BLaER1 treated with 17β-estradiol and CSF1 and Interleukin-3, amounts not matched to agents 10 nM and 100 nM (cell line): ENCODE data around the gene RCOR1.
A peak's percentile ranks its signal among the peaks of the same experiment; 100 is the strongest.

Source experiments
- H3K27ac ChIP-seq, 11 experiments: shearing (Covaris generic); formaldehyde crosslinking; 2 replicates each; pipeline ENCODE4 v1.8.1; 2022
- H3K27me3 ChIP-seq, 11 experiments: shearing (Covaris generic); formaldehyde crosslinking; 2 replicates each; pipeline ENCODE4 v1.8.1; 2022
- H3K36me3 ChIP-seq, 11 experiments: shearing (Covaris generic); formaldehyde crosslinking; 2 replicates each; pipeline ENCODE4 v1.8.1; 2022
- H3K4me1 ChIP-seq, 10 experiments: shearing (Covaris generic); formaldehyde crosslinking; 2 replicates each; pipeline ENCODE4 v1.8.1; 2022
- H3K4me2 ChIP-seq, 11 experiments: shearing (Covaris generic); formaldehyde crosslinking; 2 replicates each; pipeline ENCODE4 v1.8.1; 2022
- H3K4me3 ChIP-seq, 10 experiments: shearing (Covaris generic); formaldehyde crosslinking; 2 replicates each; pipeline ENCODE4 v1.8.1; 2022
- H3K9ac ChIP-seq, 11 experiments: shearing (Covaris generic); formaldehyde crosslinking; 2 replicates each; pipeline ENCODE4 v1.8.1; 2022
- H3K9me3 ChIP-seq, 11 experiments: shearing (Covaris generic); formaldehyde crosslinking; replicated peaks in 1 of 11; 2 replicates each; pipeline ENCODE4 v1.8.1; 2022
- H4K20me1 ChIP-seq, 11 experiments: shearing (Covaris generic); formaldehyde crosslinking; 2 replicates each; pipeline ENCODE4 v1.8.1; 2022
- Cebpa-rat ChIP-seq, 11 experiments: shearing (Covaris generic); IDR thresholded peaks; 2 replicates each; pipeline ENCODE4 v1.8.1; 2022

Gene RCOR1

GRCh38 chr14:102733326-102733725, 140.9 kb downstream of the RCOR1 start:
- Histone ChIP-seq H3K4me3 (no peak overlapping the region), H3K4me1 (peaks cover 0 to 14% (median 0%) of the 10 kb centered on the region in 10 experiments; a peak in 4 of 20 replicates), H3K9me3 (no peaks in the 10 kb centered on the region), H3K4me2 (no peak overlapping the region), H3K27ac (no peak overlapping the region), H3K27me3 (no peaks in the 10 kb centered on the region), H3K9ac (no peak overlapping the region), H3K36me3 (peaks cover 53 to 100% (median 75%) of the 10 kb centered on the region in 11 experiments), H4K20me1 (peaks cover 7 to 79% (median 37%) of the 10 kb centered on the region in 11 experiments; a peak in 19 of 22 replicates)
- TF ChIP-seq Cebpa-rat (IDR thresholded peaks at IDR 0.05), result no peak

- H3K36me3 ChIP-seq, result peaks cover 42 to 94% (median 67%) of the 10 kb centered on the region in 11 experiments
- H4K20me1 ChIP-seq, result peaks cover 4 to 74% (median 34%) of the 10 kb centered on the region in 11 experiments; a peak in 17 of 22 replicates
- H3K4me3 ChIP-seq, result no peak overlapping the region
- no peak overlapping the region for H3K9ac ChIP-seq
- H3K27ac ChIP-seq, result no peak overlapping the region
- no peak for TF ChIP-seq Cebpa-rat (IDR thresholded peaks at IDR 0.05)
- peaks cover 0 to 14% (median 0%) of the 10 kb centered on the region in 10 experiments; a peak in 4 of 20 replicates for H3K4me1 ChIP-seq
- no peaks in the 10 kb centered on the region for H3K27me3 ChIP-seq
- peaks cover 0 to 3% (median 0%) of the 10 kb centered on the region in 11 experiments; a peak in 3 of 22 replicates for H3K9me3 ChIP-seq
- no peak overlapping the region for H3K4me2 ChIP-seq
Measured at GRCh38 chr14:102734436-102734835, 142.0 kb downstream of the RCOR1 start.

DNA sequence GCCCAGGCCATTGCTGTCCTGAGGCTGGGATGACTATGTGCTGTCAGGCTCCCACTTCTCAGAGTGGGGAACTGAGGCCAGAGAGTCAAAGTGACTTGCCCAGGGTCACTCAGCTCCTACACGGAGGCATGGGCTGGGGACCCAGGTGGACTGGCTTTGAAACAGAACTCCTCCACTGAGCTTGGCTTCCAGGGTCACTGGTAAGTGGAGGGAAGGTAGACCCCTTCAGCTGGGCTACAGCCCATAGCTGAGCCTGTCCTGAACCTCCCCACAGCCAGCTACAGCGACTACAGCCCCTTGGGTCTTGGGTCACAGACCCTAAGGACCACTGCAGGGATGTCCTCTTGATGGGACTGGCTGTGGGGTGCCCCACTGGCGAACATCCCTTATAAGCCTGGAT, 144.5 kb downstream of the RCOR1 start:
- Histone ChIP-seq H3K36me3 (peaks cover 17 to 81% (median 49%) of the 10 kb centered on the region in 11 experiments; a peak in 21 of 22 replicates), H4K20me1 (peaks cover 0 to 54% (median 15%) of the 10 kb centered on the region in 11 experiments; a peak in 14 of 22 replicates), H3K27me3 (no peaks in the 10 kb centered on the region), H3K9ac (no peak overlapping the region), H3K9me3 (peaks cover 18 to 28% (median 23%) of the 10 kb centered on the region in 11 experiments), H3K4me3 (no peak overlapping the region), H3K4me1 (peaks cover 0 to 14% (median 0%) of the 10 kb centered on the region in 10 experiments; a peak in 4 of 20 replicates), H3K27ac (no peak overlapping the region), H3K4me2 (no peak overlapping the region)
- TF ChIP-seq Cebpa-rat (IDR thresholded peaks at IDR 0.05), result no peak

DNA sequence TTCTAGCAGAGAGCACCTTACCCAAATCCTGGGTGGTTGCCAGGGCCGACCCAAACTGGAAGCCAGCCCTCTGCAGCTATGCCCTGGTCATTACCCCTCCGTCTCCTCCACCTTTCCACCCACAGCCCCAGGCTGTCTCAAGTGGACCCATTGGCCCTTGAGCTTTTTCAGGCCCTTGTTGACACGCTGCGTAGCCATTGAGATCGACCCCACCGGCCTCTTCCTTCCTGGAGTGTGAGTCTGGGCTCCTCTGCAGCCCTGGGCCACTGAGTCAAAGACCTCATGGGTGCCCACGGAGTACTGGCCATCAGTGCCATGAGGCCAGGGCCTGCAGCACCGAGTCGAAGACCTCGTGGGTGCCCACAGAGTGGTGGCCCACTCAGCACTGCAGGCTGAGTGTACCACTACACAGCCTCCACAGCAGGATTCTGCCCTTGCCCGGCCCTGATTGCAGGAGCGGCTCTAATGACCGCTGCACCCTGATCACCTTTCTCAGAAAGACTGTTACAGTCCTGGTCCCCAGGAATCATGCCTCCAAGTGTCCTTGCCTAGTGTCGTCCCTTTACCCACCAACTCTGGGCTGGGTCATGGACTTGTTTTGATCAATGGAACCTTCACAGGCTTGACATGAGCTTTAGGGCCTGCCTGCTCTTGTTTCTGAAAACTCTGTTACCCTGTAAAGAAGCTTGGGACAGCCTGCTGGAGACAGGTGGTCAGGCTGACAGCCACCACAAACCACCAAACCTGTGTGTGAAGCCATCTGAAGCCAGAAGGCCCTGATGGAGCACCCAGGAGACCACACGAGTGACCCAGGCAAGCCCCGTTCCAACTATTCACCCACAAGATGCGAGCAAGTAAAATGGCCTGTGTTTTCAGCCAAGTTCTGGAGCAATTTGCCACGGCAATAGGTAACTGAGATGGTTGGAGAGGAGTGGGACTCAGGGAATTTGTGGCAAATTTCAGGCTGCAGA, 145.2 kb downstream of the RCOR1 start:
- Histone ChIP-seq H3K4me3 (no peak overlapping the region), H3K4me1 (peaks cover 0 to 14% (median 0%) of the 10 kb centered on the region in 10 experiments; a peak in 4 of 20 replicates), H3K9me3 (peaks cover 21 to 33% (median 26%) of the 10 kb centered on the region in 11 experiments), H3K4me2 (no peak overlapping the region), H3K9ac (no peak overlapping the region), H4K20me1 (peaks cover 0 to 47% (median 10%) of the 10 kb centered on the region in 11 experiments; a peak in 11 of 22 replicates), H3K27me3 (no peaks in the 10 kb centered on the region), H3K27ac (no peak overlapping the region), H3K36me3 (peaks cover 12 to 73% (median 43%) of the 10 kb centered on the region in 11 experiments; a peak in 20 of 22 replicates)
- TF ChIP-seq Cebpa-rat (IDR thresholded peaks at IDR 0.05), result no peak

DNA sequence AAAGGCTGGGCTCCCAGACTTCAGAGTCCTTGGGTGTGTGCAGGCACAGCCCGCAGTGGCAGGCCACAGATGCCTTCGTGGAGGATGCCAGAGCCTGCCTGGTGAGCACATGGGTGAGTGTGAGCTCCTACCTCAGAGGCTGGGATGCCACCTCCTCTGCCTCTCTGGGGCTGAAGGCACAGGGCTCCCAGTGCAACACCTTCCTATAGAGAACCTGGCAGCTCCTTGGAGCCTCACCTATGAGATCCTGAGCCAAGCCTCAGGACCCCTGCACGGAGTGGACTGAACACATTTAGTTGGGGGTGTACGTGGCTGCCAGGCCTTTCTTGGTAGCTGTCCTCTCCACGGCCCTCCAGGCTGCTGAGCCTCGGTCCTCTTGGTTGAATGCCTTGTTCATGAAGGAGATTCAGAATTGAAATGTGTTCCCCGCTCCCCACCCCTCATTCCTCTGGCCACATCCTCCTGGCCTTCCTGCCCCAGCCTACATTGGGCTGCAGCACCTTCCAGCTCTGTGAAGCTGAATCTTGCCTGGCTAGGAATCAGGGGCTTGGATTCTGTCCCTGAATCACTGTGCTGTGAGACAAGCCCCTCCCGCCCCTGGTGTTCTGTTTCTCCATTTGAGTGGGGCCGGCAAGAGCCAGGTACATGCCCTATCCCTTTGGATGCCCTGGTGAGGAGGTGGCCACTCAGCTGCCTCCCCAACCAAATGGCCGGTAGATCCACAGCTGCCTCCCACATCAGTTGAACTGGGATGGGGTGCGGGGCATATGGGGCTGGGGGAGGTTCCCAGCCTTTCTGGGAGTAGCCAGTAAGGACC, 146.1 kb downstream of the RCOR1 start:
- Histone ChIP-seq H3K9ac (no peak overlapping the region), H3K4me3 (no peak overlapping the region), H4K20me1 (peaks cover 0 to 40% (median 4%) of the 10 kb centered on the region in 11 experiments; a peak in 9 of 22 replicates), H3K27ac (0 out of 22 replicates have a peak overlapping the region, but pooled peaks of 1 of the 11 experiments have one; percentile 6), H3K27me3 (no peaks in the 10 kb centered on the region), H3K36me3 (peaks cover 3 to 72% (median 39%) of the 10 kb centered on the region in 11 experiments; a peak in 20 of 22 replicates), H3K4me1 (peaks cover 0 to 14% (median 0%) of the 10 kb centered on the region in 10 experiments; a peak in 4 of 20 replicates), H3K4me2 (no peak overlapping the region), H3K9me3 (peaks cover 21 to 35% (median 26%) of the 10 kb centered on the region in 11 experiments)
- no peak for TF ChIP-seq Cebpa-rat (IDR thresholded peaks at IDR 0.05)

- H3K4me3 ChIP-seq, result no peak overlapping the region
- H3K9ac ChIP-seq, result no peak overlapping the region
- H3K9me3 ChIP-seq, result peaks cover 21 to 35% (median 26%) of the 10 kb centered on the region in 11 experiments
- TF ChIP-seq Cebpa-rat (IDR thresholded peaks at IDR 0.05), result no peak
- H3K27me3 ChIP-seq, result no peaks in the 10 kb centered on the region
- peaks cover 0 to 39% (median 3%) of the 10 kb centered on the region in 11 experiments; a peak in 8 of 22 replicates for H4K20me1 ChIP-seq
- H3K4me2 ChIP-seq, result no peak overlapping the region
- peaks cover 0 to 14% (median 0%) of the 10 kb centered on the region in 10 experiments; a peak in 5 of 20 replicates for H3K4me1 ChIP-seq
- peaks cover 0 to 72% (median 39%) of the 10 kb centered on the region in 11 experiments; a peak in 18 of 22 replicates for H3K36me3 ChIP-seq
- no peak overlapping the region for H3K27ac ChIP-seq
Measured at GRCh38 chr14:102739190-102739469, 146.7 kb downstream of the RCOR1 start.

GRCh38 chr14:102746634-102747438, 154.4 kb downstream of the RCOR1 start:
- Histone ChIP-seq H3K9me3 (peaks cover 4 to 11% (median 5%) of the 10 kb centered on the region in 11 experiments; a peak in 20 of 22 replicates), H3K27ac (no peak overlapping the region), H3K27me3 (no peaks in the 10 kb centered on the region), H3K4me3 (no peak overlapping the region), H4K20me1 (peaks cover 0 to 10% (median 0%) of the 10 kb centered on the region in 11 experiments; a peak in 3 of 22 replicates), H3K4me1 (peaks cover 0 to 7% (median 0%) of the 10 kb centered on the region in 10 experiments; a peak in 3 of 20 replicates), H3K4me2 (no peak overlapping the region), H3K36me3 (peaks cover 16 to 65% (median 39%) of the 10 kb centered on the region in 11 experiments; a peak in 18 of 22 replicates), H3K9ac (no peak overlapping the region)
- TF ChIP-seq Cebpa-rat (IDR thresholded peaks at IDR 0.05), result no peak

- Histone ChIP-seq H3K9me3 (no peaks in the 10 kb centered on the region), H4K20me1 (peaks cover 0 to 10% (median 0%) of the 10 kb centered on the region in 11 experiments; a peak in 3 of 22 replicates), H3K4me1 (peaks cover 0 to 7% (median 0%) of the 10 kb centered on the region in 10 experiments; a peak in 3 of 20 replicates), H3K4me3 (no peak overlapping the region), H3K27me3 (no peaks in the 10 kb centered on the region), H3K27ac (peak overlapping the region in 1 of 11 experiments; percentile 25; a peak in 1 of 22 replicates), H3K4me2 (no peak overlapping the region), H3K36me3 (peaks cover 11 to 51% (median 33%) of the 10 kb centered on the region in 11 experiments; a peak in 18 of 22 replicates), H3K9ac (0 out of 22 replicates have a peak overlapping the region, but pooled peaks of 1 of the 11 experiments have one; percentile 13)
- TF ChIP-seq Cebpa-rat (IDR thresholded peaks at IDR 0.05), result no peak
Measured at GRCh38 chr14:102748806-102749205, 156.4 kb downstream of the RCOR1 start.
